OCI-LY7 (cell line): Measurements from ENCODE around the gene NPEPL1.

Experiments
- EZH2phosphoT487 ChIP-seq: fragments of 200-600 bp; sonication (generic); IDR thresholded peaks from 2 replicates; pipeline ENCODE4 v1.6.1; 2018; ENCODE audit warnings: low read depth, borderline replicate concordance, mild to moderate bottlenecking, mixed run types, antibody characterized with exemption, low read length, moderate library complexity, mixed read lengths
- TF ChIP-seq, protein P1 (sequence below): fragments of 200-600 bp; sonication (generic); conservative IDR thresholded peaks from 2 replicates; pipeline ENCODE4 v1.5.1; 2014; ENCODE audit warnings: mild to moderate bottlenecking, antibody characterized with exemption, low read length, moderate library complexity, mixed read lengths

DNA sequence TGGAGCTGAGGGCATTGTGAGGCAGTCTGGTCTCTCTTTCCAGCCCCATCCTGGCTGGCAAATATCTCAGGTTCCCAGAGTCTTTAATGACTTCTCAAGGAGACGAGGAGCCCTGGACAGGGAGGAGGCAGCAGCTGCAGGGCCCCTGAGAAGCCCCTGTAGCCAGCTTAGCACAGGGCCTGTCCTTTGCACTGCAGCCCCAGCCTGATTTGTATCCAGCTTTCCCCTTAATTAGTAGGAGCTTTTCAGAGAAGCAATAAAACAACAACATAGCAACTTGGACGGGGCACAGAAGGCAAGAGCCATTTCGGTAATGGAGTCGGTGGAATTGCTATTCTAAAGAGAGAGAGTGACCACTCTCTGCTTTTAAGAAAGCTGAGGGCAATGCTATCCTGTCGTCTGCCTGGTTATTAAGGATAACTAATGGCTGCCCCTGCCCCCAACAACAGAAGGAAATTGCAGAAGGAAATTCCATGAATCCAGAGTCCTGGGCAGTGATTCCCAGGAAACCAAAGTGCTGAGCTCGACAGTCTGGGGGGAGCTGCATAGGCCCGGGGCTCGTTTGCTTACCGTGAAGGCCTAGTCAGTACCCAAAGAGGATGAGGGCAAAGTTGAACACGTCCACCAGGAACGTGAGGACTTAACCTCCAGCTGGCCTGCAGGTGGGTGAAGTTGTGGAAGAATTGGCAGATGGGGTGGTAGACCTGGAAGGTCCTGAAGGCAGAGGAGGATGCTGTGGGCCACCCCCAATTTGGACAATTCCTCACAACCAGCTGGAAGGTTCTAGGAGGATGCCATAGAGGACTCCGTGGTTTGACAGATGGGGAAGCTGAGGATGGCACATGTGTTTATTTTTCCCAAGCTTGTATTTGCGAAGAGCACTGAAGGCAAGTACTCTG is 50.3 kb downstream of the NPEPL1 start:
- TF ChIP-seq, protein P1, sequence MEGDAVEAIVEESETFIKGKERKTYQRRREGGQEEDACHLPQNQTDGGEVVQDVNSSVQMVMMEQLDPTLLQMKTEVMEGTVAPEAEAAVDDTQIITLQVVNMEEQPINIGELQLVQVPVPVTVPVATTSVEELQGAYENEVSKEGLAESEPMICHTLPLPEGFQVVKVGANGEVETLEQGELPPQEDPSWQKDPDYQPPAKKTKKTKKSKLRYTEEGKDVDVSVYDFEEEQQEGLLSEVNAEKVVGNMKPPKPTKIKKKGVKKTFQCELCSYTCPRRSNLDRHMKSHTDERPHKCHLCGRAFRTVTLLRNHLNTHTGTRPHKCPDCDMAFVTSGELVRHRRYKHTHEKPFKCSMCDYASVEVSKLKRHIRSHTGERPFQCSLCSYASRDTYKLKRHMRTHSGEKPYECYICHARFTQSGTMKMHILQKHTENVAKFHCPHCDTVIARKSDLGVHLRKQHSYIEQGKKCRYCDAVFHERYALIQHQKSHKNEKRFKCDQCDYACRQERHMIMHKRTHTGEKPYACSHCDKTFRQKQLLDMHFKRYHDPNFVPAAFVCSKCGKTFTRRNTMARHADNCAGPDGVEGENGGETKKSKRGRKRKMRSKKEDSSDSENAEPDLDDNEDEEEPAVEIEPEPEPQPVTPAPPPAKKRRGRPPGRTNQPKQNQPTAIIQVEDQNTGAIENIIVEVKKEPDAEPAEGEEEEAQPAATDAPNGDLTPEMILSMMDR, result no peak
- TF ChIP-seq EZH2phosphoT487, result no peak
